Fibroblast of villous mesenchyme (primary cell): Measurements from ENCODE around the gene FUT7. TPM values are rescaled to one million over a fixed set of nuclear protein-coding genes. Genes with fewer than 3 reads are reported as not detected.

Source experiments
- DNase-seq: peaks from one replicate; pipeline ENCODE4 v3.0.0-alpha.2; 2010; ENCODE audit warnings: low read depth
- H3K4me3 ChIP-seq: 2 replicates; pipeline ENCODE4 v1.5.1; 2011; ENCODE audit warnings: low read depth, mild to moderate bottlenecking, low read length
- total RNA-seq: library from RNA; depleted of rRNA; stranded (reverse); fragments of >200 nt; gene quantifications from 2 replicates; pipeline ENCODE4 v1.2.3, GENCODE V29; 2012
- TF ChIP-seq, protein P1 (sequence below): IDR thresholded peaks from 2 replicates; pipeline ENCODE4 v1.5.1; 2012; ENCODE audit warnings: low read depth, mild to moderate bottlenecking, low read length; ENCODE audit not compliant: insufficient read depth

The FUT7 gene
- total RNA-seq, 1 donor = not detected

DNA sequence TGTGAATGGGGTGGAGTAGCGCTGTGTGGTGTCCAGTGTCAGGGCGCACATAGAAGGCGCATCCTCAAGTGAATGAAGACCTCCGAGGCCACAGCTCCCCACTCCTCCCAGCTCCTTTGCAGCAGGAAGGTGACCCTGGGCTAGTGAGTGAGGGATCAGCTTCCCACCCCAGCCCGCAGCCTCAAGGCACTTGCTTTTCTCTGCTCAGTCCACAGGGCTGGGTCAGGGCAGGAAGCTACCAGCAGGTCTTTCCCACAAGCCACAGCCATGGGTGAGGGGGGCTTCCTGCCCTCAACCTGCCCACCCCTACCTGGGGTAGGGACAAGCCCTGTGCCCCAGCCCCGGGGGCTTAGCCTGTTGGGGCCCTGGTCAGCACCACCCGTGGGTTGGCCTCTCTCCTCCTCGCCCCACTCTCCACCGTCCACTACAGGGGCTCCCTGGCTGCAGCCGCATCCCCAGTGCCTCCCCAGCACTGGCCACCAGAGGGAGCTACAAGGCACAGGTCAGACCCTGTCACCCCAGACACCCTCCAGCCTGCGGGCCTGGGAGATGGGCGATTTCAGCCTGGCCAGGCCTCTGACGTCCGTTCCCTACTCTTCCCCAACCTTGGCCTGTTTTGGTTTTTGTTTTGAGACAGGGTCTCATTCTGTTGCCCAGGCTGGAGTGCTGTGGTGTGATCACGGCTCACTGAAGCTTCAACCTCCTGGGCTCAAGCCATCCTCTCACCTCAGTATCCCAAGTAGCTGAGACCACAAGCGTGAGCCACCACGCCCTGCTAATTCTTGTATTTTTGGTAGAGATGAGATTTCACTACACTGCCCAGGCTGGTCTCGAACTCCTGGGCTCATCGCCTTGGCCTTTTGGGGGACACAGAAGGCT is 2.6 kb downstream of the FUT7 start:
- peak overlapping the region; percentile 65 for H3K4me3 ChIP-seq
- TF ChIP-seq, protein P1, sequence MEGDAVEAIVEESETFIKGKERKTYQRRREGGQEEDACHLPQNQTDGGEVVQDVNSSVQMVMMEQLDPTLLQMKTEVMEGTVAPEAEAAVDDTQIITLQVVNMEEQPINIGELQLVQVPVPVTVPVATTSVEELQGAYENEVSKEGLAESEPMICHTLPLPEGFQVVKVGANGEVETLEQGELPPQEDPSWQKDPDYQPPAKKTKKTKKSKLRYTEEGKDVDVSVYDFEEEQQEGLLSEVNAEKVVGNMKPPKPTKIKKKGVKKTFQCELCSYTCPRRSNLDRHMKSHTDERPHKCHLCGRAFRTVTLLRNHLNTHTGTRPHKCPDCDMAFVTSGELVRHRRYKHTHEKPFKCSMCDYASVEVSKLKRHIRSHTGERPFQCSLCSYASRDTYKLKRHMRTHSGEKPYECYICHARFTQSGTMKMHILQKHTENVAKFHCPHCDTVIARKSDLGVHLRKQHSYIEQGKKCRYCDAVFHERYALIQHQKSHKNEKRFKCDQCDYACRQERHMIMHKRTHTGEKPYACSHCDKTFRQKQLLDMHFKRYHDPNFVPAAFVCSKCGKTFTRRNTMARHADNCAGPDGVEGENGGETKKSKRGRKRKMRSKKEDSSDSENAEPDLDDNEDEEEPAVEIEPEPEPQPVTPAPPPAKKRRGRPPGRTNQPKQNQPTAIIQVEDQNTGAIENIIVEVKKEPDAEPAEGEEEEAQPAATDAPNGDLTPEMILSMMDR = peak; percentile 93
- peak; percentile 61 for DNase-seq

DNA sequence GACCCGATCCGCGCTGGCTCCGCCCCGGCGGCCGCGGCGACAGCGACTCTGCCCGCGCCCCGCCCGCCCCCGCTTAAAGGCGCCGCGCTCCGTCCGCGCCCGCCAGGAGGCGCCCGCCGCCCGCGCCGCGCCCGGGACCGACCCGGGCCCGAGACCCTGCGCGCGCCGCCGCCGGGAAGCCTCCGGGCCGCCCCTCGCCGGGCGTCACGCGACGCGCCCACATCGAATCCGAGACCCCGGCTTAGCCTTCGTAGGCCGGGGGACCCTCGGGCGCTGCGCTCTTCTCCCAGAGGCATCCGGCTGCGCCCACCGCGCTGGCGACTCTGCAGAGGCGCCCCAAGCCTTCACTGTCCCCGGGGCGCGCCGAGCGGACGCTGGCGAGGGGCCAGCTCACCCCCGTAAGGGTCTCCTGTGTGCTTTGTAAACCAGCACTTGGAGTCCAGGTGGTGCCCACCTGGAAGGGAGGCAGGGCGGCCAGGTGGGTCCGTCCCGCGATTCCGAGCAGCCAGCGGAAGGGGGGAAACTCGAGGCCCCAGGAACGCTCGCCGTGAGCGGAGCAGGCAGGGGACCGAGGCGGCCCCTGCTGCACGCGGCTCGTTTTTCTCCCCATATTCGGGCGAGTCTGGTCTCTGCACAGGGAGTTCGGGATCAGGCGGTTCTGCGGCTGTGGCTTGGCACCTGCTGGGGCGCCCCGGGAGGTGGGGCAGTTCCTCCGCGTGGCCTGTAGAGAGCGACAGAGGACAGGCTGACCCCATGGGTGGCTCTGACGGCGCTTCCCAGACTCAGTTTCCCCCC is 3.4 kb downstream of the FUT7 start:
- DNase-seq = peak; percentile 40
- H3K4me3 ChIP-seq = peak overlapping the region; percentile 65
- TF ChIP-seq, protein P1 = peak; percentile 36

DNA sequence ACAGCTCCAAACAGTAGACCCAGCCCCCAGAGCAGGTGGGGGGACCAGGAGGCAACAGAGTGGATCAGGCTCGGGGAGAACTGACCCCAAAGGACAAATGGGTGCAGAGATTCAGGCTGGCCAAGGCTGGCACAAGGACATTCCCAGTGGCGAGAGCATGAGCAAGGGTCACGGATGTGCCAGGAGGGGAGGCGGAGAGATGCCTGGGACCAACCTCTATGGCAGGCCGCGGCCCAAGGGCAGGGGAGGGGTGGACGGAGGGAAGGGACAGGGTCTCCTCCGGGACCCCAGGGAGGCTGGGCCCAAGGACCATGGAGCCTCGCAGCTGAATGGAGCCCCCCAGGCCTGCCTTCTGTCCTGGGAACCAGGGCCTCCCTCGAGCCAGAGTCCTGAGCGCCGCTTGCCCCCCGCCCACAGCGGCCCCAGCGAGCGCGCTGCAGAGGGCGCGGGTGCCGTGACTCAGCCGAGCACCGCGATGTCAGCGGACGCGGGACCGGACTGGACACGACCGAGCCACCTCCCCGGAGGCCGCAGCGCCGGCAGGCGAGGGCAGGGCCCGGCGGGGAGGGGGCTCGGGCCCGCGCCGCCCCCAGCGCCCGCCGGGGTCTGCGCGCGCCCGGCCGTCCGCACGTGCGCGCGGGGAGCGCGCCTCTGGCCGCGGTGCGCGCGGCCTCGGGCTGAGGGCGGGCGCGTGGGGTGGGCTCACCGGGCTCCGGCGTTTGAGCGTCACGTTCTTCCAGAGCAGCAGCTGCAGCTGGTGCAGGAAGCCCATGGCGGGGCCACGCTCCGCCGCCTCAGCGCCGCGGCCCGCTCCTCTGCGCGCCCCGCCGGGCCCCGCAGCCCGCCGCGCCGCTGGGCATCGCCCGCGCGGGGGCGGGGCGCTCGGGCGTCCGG is 4.3 kb downstream of the FUT7 start, which contains the start of gene ABCA2:
TSS of gene ABCA2 (minus strand) at position 869 of the 894 bp plus-strand sequence. CDS start at position 772, 97 bp downstream.
- H3K4me3 ChIP-seq = peak within 1 kb of the TSS; percentile 65
- TF ChIP-seq, protein P1 = no peak
- no peak for DNase-seq

DNA sequence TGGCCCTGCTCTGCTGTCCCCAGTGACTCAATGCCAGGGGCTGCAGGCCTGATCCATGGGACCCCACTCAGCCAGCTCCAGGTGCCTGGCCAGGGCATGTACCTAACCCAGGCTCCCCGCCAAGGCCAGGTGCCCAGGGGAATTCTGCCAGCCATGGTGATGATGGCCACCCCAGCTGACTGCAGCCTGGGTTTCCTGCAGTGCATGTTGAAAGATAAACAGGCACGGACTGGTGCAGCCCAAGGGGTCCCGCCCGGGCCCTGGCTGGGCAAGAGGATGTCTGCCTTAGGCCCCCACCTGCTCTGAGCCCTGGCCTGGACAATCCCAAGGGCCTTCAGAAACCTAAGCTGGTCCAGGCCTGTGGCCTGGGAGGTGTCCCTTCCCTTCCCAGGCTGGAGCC is 5.1 kb downstream of the FUT7 start:
- DNase-seq = no peak
- TF ChIP-seq, protein P1 = no peak
- peak overlapping the region; percentile 7 for H3K4me3 ChIP-seq

DNA sequence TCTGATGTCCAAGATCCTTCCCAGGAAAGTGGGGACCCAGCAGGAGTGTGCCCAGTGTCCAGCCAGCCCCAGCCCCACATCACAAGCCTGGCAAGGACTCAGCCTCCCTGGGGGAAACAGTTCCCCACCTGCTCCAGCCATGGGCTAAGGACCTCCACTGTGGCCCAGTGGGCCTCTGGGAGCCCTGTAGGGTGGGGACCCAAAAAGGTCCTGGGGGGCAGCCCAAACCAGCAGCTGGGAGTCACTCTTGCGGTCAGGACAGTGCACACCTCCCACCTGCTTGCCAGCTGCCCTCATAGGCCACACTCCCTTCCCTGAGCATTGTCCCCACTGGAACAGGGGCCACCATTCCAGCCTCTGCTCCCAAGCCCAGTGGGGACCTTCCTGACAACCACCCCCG is 5.5 kb downstream of the FUT7 start:
- TF ChIP-seq, protein P1 = no peak
- no peak for DNase-seq
- H3K4me3 ChIP-seq = no peak overlapping the region

DNA sequence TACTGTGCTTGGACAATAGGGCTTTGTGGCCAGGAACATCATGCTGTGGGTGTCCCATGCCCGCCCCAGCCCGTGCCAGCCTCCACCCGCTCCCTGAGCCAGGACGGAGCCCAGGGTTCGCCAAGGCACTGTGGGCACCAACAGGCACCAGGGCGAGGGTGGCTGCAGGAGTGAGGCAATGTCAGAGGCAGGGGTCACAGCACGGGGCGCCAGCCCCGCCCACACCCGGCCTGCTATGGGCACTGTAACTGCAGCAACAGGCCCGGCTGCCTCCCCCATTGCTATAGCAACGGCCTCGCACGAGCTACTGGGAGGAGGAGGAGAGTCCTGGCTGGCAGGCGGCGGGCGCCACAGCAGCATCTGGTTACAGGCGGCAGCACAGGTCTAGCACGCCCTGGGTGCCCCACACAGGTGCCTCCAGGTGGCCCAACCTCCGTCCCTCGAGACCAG is 6.3 kb downstream of the FUT7 start:
- no peak for DNase-seq
- TF ChIP-seq, protein P1 = no peak
- no peak overlapping the region for H3K4me3 ChIP-seq
